Measurements from ENCODE around the gene BCAS3.

DNA sequence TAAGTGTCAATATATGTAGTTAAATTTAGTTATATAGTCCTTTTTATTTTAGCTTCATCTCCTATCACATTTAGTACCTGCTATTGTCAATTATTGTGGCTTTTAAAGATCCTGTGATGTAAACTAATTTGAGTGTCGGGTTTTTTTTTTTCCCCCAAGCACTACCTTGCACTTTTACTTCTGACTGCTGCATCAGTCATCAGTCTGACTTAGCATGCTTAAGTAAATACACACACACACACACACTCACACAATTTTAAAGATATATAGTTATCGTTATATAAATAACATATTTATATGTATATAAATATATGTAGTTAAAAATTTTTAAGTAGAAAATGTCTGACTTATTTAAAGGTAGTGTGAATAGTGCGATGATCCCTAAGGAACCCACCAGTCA is 127.2 kb downstream of the BCAS3 start:
- no peak for TF ChIP-seq POLR2AphosphoS5 (IDR thresholded peaks at IDR 0.05; ENCODE audit: low read depth, low read length)
- TF ChIP-seq TAF1 (IDR thresholded peaks at IDR 0.05; ENCODE audit: borderline replicate concordance, low read depth, low read length), result no peak
